K562 (cell line): ENCODE measurements around the gene CDT1. TPM values are rescaled to one million over a fixed set of nuclear protein-coding genes. Genes with fewer than 3 reads are reported as not detected.

Experiments used
- BHLHE40 ChIP-seq: IDR thresholded peaks from 2 replicates; pipeline ENCODE4 v1.6.1; 2011; ENCODE audit warnings: low read length, improper control_type of control experiment
- CHD1 ChIP-seq: fragments of 200-600 bp; sonication (generic); IDR thresholded peaks from one replicate; pipeline ENCODE4 v1.6.1; 2012; ENCODE audit warnings: mild to moderate bottlenecking, moderate library complexity, low read length, inconsistent platforms
- CREB1 ChIP-seq, 2 experiments: sonication (generic) in 1 of 2; formaldehyde crosslinking in 1 of 2; IDR thresholded peaks; 2 replicates each; pipeline versions ENCODE4 v1.6.1 to v1.8.0; 2012 to 2022; ENCODE audit warnings: inconsistent platforms in 1 of 2, mild to moderate bottlenecking in 1 of 2, missing genetic modification reagents in 1 of 2, moderate library complexity in 1 of 2
- CREB3L1 ChIP-seq: fragments of 450-650 bp; IDR thresholded peaks from 2 replicates; pipeline ENCODE4 v1.6.1; 2014; ENCODE audit warnings: low read depth, mild to moderate bottlenecking, moderate library complexity, borderline replicate concordance
- ESRRA ChIP-seq: fragments of 450-650 bp; IDR thresholded peaks from 2 replicates; pipeline ENCODE4 v1.6.1; 2014; ENCODE audit warnings: low read depth, mild to moderate bottlenecking, moderate library complexity, borderline replicate concordance
- HMBOX1 ChIP-seq: sonication (generic); IDR thresholded peaks from 2 replicates; pipeline ENCODE4 v1.6.1; 2016
- NFIC ChIP-seq: fragments of 450-650 bp; IDR thresholded peaks from 2 replicates; pipeline ENCODE4 v1.6.1; 2017; ENCODE audit warnings: mild to moderate bottlenecking, inconsistent platforms
- PHB2 ChIP-seq: fragments of 450-650 bp; IDR thresholded peaks from 2 replicates; pipeline ENCODE4 v1.6.1; 2017; ENCODE audit warnings: low read depth
- RBFOX2 ChIP-seq: fragments of 200-400 bp; formaldehyde crosslinking; IDR thresholded peaks from 2 replicates; pipeline ENCODE4 v1.6.1; 2017; ENCODE audit warnings: low read depth, mild to moderate bottlenecking, low read length, moderate library complexity
- TAL1 ChIP-seq: fragments of 450-650 bp; IDR thresholded peaks from 2 replicates; pipeline ENCODE4 v1.6.1; 2016; ENCODE audit warnings: mild to moderate bottlenecking
- XRCC5 ChIP-seq: fragments of 200-400 bp; formaldehyde crosslinking; IDR thresholded peaks from 2 replicates; pipeline ENCODE4 v1.6.1; 2017; ENCODE audit warnings: low read depth, mild to moderate bottlenecking, low read length
- ZFX ChIP-seq: sonication (generic); formaldehyde crosslinking; IDR thresholded peaks from 2 replicates; pipeline ENCODE4 v1.8.0; 2022; ENCODE audit warnings: mild to moderate bottlenecking, missing genetic modification reagents, moderate library complexity
- ZNF263 ChIP-seq: sonication (generic); formaldehyde crosslinking; IDR thresholded peaks from 2 replicates; pipeline ENCODE4 v1.8.0; 2022; ENCODE audit warnings: mild to moderate bottlenecking, missing genetic modification reagents, borderline replicate concordance
- ZNF778 ChIP-seq: fragments of 450-650 bp; formaldehyde crosslinking; IDR thresholded peaks from 2 replicates; pipeline ENCODE4 v1.4.0; 2020; ENCODE audit warnings: mild to moderate bottlenecking, moderate library complexity
- ZSCAN32 ChIP-seq: fragments of 450-650 bp; formaldehyde crosslinking; IDR thresholded peaks from 2 replicates; pipeline ENCODE4 v1.4.0; 2020; ENCODE audit warnings: mild to moderate bottlenecking, moderate library complexity
- polyA plus RNA-seq, 8 experiments: library from polyadenylated mRNA; depleted of rRNA in 4 of 8; stranded (reverse) in 5 of 8; unstranded in 3 of 8; fragments of >200 nt; fragmentation: Nextera tagmentation in 2 of 8; fragmentation: Illumina TruSeq in 1 of 8; extraction: Ambion mirVana in 2 of 8; extraction: Trizol in 1 of 8; gene quantifications; 2 replicates each; pipeline versions ENCODE4 v1.2.1 to v1.2.3, GENCODE V29; 2011 to 2014; ENCODE audit warnings: inconsistent platforms in 1 of 8, missing spikeins in 1 of 8
- total RNA-seq, 7 experiments: library from RNA; depleted of rRNA in 6 of 7; stranded (reverse); fragments of >200 nt in 6 of 7; fragmentation: Illumina TruSeq in 2 of 7; extraction: Trizol in 2 of 7; gene quantifications; 2 replicates each; pipeline versions ENCODE4 v1.2.1 to v1.2.3, GENCODE V29; 2011 to 2021; ENCODE audit warnings: low replicate concordance in 1 of 7
- TF ChIP-seq, protein P1 (sequence below): sonication (generic); formaldehyde crosslinking; IDR thresholded peaks from 2 replicates; pipeline ENCODE4 v1.8.1; 2023; ENCODE audit warnings: mild to moderate bottlenecking, missing genetic modification reagents, moderate library complexity
- TF ChIP-seq, protein P2 (sequence below): fragments of 450-650 bp; IDR thresholded peaks from 2 replicates; pipeline ENCODE4 v1.6.1; 2017; ENCODE audit warnings: antibody characterized with exemption
- TF ChIP-seq, protein P3 (sequence below): fragments of 250-450 bp; sonication (Bioruptor Pico); IDR thresholded peaks from 2 replicates; pipeline ENCODE4 v1.8.0; 2022; ENCODE audit warnings: moderate library complexity, mild to moderate bottlenecking, inconsistent platforms
- TF ChIP-seq, protein P4 (sequence below): fragments of 450-650 bp; IDR thresholded peaks from 2 replicates; pipeline ENCODE4 v1.6.1; 2016; ENCODE audit warnings: borderline replicate concordance

The CDT1 gene
- total and polyA plus RNA-seq, 9 of the 15 experiments (the other 6 are each of a cell fraction or from before 2014, with no cell fraction given) = 0.92 to 178 (median 14.2) TPM

GRCh38 chr16:88773812-88774291 is 29.7 kb upstream of the CDT1 start (continued):
- TF ChIP-seq, protein P1, sequence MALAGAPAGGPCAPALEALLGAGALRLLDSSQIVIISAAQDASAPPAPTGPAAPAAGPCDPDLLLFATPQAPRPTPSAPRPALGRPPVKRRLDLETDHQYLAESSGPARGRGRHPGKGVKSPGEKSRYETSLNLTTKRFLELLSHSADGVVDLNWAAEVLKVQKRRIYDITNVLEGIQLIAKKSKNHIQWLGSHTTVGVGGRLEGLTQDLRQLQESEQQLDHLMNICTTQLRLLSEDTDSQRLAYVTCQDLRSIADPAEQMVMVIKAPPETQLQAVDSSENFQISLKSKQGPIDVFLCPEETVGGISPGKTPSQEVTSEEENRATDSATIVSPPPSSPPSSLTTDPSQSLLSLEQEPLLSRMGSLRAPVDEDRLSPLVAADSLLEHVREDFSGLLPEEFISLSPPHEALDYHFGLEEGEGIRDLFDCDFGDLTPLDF = no peak
- TF ChIP-seq PHB2 (peak; percentile 85), ZFX (CRISPR knock-in tag) (no peak; the same call in none of the 2 replicates), CREB1 (IDR thresholded peaks at IDR 0.05) (peak; percentile 51; the same call in 1 of the 2 replicates), CREB1 (CRISPR knock-in tag; IDR thresholded peaks at IDR 0.05) (peak; percentile 56; the same call in 1 of the 2 replicates), ZNF263 (CRISPR knock-in tag) (peak; percentile 91), RBFOX2 (peak; percentile 62), CHD1 (peak; percentile 89), XRCC5 (no peak), ESRRA (peak; percentile 94), HMBOX1 (peak; percentile 87), TAL1 (peak; percentile 95), ZSCAN32 (CRISPR knock-in tag) (no peak), NFIC (peak; percentile 88), CREB3L1 (peak; percentile 38; the same call in 1 of the 2 replicates), ZNF778 (CRISPR knock-in tag) (no peak), BHLHE40 (peak; percentile 73)
- TF ChIP-seq, protein P2, sequence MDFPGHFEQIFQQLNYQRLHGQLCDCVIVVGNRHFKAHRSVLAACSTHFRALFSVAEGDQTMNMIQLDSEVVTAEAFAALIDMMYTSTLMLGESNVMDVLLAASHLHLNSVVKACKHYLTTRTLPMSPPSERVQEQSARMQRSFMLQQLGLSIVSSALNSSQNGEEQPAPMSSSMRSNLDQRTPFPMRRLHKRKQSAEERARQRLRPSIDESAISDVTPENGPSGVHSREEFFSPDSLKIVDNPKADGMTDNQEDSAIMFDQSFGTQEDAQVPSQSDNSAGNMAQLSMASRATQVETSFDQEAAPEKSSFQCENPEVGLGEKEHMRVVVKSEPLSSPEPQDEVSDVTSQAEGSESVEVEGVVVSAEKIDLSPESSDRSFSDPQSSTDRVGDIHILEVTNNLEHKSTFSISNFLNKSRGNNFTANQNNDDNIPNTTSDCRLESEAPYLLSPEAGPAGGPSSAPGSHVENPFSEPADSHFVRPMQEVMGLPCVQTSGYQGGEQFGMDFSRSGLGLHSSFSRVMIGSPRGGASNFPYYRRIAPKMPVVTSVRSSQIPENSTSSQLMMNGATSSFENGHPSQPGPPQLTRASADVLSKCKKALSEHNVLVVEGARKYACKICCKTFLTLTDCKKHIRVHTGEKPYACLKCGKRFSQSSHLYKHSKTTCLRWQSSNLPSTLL = no peak
- TF ChIP-seq, protein P3, sequence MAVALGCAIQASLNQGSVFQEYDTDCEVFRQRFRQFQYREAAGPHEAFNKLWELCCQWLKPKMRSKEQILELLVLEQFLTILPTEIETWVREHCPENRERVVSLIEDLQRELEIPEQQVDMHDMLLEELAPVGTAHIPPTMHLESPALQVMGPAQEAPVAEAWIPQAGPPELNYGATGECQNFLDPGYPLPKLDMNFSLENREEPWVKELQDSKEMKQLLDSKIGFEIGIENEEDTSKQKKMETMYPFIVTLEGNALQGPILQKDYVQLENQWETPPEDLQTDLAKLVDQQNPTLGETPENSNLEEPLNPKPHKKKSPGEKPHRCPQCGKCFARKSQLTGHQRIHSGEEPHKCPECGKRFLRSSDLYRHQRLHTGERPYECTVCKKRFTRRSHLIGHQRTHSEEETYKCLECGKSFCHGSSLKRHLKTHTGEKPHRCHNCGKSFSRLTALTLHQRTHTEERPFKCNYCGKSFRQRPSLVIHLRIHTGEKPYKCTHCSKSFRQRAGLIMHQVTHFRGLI (CRISPR knock-in tag) = peak; percentile 76; the same call in 1 of the 2 replicates
- TF ChIP-seq, protein P4, sequence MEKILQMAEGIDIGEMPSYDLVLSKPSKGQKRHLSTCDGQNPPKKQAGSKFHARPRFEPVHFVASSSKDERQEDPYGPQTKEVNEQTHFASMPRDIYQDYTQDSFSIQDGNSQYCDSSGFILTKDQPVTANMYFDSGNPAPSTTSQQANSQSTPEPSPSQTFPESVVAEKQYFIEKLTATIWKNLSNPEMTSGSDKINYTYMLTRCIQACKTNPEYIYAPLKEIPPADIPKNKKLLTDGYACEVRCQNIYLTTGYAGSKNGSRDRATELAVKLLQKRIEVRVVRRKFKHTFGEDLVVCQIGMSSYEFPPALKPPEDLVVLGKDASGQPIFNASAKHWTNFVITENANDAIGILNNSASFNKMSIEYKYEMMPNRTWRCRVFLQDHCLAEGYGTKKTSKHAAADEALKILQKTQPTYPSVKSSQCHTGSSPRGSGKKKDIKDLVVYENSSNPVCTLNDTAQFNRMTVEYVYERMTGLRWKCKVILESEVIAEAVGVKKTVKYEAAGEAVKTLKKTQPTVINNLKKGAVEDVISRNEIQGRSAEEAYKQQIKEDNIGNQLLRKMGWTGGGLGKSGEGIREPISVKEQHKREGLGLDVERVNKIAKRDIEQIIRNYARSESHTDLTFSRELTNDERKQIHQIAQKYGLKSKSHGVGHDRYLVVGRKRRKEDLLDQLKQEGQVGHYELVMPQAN = peak; percentile 61; the same call in 1 of the 2 replicates
